Type B pancreatic cell (in vitro differentiated cells): ENCODE measurements around the gene MIER1. TPM values are rescaled to one million over a fixed set of nuclear protein-coding genes. Genes with fewer than 3 reads are reported as not detected.

Experiments used
- DNase-seq: peaks from one replicate; pipeline ENCODE4 v3.0.0; 2021; ENCODE audit warnings: mixed read lengths; ENCODE audit not compliant: unreplicated experiment; ENCODE audit errors: extremely low spot score
- H3K27ac Mint-ChIP-seq: 2 replicates; pipeline ENCODE4 v1.8.0; 2021; ENCODE audit warnings: mild to moderate bottlenecking, mixed read lengths
- H3K27me3 Mint-ChIP-seq: 2 replicates; pipeline ENCODE4 v1.8.0; 2021; ENCODE audit warnings: mixed read lengths
- H3K36me3 Mint-ChIP-seq: 2 replicates; pipeline ENCODE4 v1.8.0; 2021; ENCODE audit warnings: mixed read lengths
- H3K4me1 Mint-ChIP-seq: one replicate; pipeline ENCODE4 v1.8.0; 2021; ENCODE audit warnings: mixed read lengths; ENCODE audit not compliant: unreplicated experiment
- H3K4me3 Mint-ChIP-seq: 2 replicates; pipeline ENCODE4 v1.8.0; 2021; ENCODE audit warnings: mild to moderate bottlenecking, mixed read lengths
- H3K9me3 Mint-ChIP-seq: 2 replicates; pipeline ENCODE4 v1.8.0; 2021; ENCODE audit warnings: mixed read lengths
- CTCF ChIP-seq: fragments of 200-600 bp; sonication (generic); conservative IDR thresholded peaks from 2 replicates; pipeline ENCODE4 v1.5.0; 2021; ENCODE audit warnings: antibody characterized with exemption, mild to moderate bottlenecking
- total RNA-seq: library from RNA; stranded (reverse); gene quantifications from 2 replicates; pipeline ENCODE4 v1.2.1, GENCODE V29; 2021; ENCODE audit warnings: low replicate concordance

Gene MIER1
- total RNA-seq, 1 donor from 2014 or later: 27.8 TPM

GRCh38 chr1:67031121-67031858 lies 106.5 kb downstream of the MIER1 start:
- H3K9me3 Mint-ChIP-seq: no peaks in the 10 kb centered on the region
- H3K27ac Mint-ChIP-seq: no peak overlapping the region
- H3K27me3 Mint-ChIP-seq: no peaks in the 10 kb centered on the region
- H3K4me1 Mint-ChIP-seq: no peaks in the 10 kb centered on the region
- TF ChIP-seq CTCF: no peak
- no peak overlapping the region for H3K4me3 Mint-ChIP-seq
- H3K36me3 Mint-ChIP-seq: peaks cover 25% of the 10 kb centered on the region
- DNase-seq: no peak

- H3K27ac Mint-ChIP-seq: no peak overlapping the region
- H3K4me1 Mint-ChIP-seq: no peaks in the 10 kb centered on the region
- no peak for DNase-seq
- no peaks in the 10 kb centered on the region for H3K9me3 Mint-ChIP-seq
- TF ChIP-seq CTCF: no peak
- no peak overlapping the region for H3K4me3 Mint-ChIP-seq
- H3K27me3 Mint-ChIP-seq: no peaks in the 10 kb centered on the region
- peaks cover 30% of the 10 kb centered on the region for H3K36me3 Mint-ChIP-seq
These were observed 107.1 kb downstream of the MIER1 start for GRCh38 chr1:67031859-67032247.

Other genes with a start within 250 kb of the MIER1 start
- 4.1 TPM in 1 of 2 replicates, not detected in the other for gene DYNLT5, start 172.5 kb upstream of the MIER1 start, total RNA-seq
- not detected in 2 replicates for gene INSL5, start 123.7 kb upstream of the MIER1 start, total RNA-seq
- gene DNAI4, start 134 bp upstream of the MIER1 start, total RNA-seq: 7.6 and 20.1 TPM in 2 replicates
- 10.0 and 13.0 TPM in 2 replicates for gene SLC35D1, start 129.2 kb downstream of the MIER1 start, total RNA-seq
- gene C1orf141, start 210.0 kb downstream of the MIER1 start, total RNA-seq: not detected in 2 replicates
- 0.14 TPM in 1 of 2 replicates, not detected in the other for gene IL23R, start 241.5 kb downstream of the MIER1 start, total RNA-seq